Measurements from ENCODE around the gene MPI.
"Not testable (repeated sequence)": the region's sequence is repeated elsewhere in the genome, so short reads cannot be mapped to it uniquely, and the experiment has no call there.

MPI gene

GRCh38 chr15:74893627-74894026 is 3.8 kb downstream of the MPI start:
- no peak for DNase-seq

DNA sequence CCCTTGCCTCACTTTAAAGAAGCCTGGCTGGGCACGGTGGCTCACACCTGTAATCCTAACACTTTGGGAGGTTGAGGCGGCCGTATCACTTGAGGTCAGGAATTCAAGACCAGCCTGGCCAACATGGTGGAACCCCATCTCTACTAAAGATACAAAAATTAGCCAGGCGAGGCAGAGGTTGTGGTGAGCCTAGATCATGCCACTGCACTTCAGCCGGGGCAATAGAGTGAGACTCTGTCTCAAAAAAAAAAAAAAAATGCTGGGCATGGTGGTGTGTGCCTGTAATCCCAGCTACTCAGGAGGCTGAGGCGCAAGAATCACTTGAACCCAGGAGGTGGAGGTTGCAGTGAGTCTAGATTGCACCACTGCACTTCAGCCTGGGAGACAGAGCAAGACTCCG is 4.5 kb downstream of the MPI start:
- DNase-seq = not testable (repeated sequence)

GRCh38 chr15:74895830-74896229 is 6.0 kb downstream of the MPI start:
- DNase-seq = no peak

DNA sequence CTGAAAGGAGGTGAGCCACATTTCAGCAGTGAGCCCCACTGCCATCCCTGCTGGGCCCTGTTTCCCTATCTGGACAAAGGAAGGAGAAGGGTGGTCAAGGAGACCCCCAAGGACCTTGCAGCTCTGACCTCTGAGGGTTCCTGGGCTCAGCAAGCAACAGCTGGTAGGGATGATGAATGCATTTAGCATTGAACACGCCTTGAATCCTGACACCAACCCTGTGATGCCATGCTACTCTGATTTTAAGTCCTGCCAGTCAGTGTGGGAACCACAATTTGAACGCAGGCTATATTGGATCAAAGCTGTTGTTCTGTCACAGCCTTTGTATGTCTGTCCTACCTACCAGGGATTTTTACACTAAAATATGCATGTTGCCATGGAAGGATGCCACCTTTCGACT is 6.5 kb downstream of the MPI start:
- DNase-seq = no peak

GRCh38 chr15:74897300-74897701 is 7.5 kb downstream of the MPI start:
- no peak for DNase-seq

- no peak for DNase-seq
Observed at GRCh38 chr15:74901612-74902063, 11.8 kb downstream of the MPI start.

DNA sequence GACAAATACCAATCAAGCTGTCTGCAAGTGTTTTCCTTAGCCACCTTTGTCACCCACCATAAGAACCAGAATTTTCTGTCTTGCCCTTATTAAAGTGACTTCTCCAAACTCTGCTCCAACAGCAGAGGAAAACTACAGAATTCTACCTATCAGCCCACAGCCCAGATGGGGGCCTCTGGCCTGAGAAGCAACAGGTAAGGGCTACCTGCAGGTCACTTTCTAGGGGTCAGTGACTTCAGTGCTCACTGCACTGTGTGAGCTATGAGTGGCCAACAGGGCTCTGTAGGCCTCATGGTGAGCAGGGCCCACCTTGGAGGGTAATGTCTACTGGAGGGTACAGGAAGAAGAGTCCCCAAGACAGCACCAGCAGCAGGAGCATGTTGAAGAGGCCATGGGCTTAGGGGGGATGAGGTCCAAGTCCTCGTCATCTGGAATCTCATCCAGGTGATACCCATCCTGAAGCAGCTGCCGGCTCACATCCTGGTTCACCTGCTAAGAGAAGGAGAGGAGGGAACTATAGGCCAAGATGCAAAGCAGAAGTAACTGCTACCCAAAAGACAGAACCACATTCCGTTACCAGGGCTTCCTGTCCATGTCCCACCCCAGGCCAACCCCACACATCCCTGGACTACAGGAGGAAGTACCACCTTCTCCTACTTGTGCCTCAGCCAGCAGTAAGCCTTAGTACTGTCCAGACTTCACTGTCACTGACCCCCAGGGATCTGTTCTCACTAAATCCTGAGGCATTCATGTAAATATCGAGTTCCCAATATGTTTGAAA is 12.6 kb downstream of the MPI start:
- no peak for DNase-seq

GRCh38 chr15:74903676-74904075 is 13.8 kb downstream of the MPI start:
- DNase-seq = no peak

DNA sequence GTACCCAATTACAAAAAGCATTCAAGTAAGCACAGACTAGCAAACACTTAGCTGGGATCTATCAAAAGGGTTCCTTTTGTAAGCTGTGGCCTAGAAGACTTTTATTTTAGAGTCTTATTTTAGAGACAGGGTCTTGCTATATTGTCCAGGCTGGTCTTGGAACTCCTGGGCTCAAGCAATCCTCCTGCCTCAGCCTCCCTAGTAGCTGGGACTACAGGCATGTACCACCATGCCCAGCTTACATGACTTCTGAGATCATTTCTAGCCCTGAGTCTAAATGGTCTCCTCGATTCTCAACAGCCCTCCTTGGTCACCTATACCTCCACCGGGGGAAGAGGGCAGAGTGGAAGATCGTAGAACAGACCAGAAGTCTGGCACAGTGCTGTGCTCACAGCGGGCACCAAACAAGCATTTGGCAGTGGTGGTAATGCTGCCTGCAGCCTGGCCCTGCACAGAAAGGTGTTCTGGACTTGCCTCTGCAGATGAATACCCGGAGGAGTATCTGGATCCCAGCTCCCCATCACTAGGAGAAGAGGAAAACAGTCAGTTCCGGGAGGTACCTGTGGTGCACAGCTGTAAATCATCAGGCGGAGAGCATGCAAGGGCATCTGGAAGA is 14.5 kb downstream of the MPI start:
- no peak for DNase-seq

DNA sequence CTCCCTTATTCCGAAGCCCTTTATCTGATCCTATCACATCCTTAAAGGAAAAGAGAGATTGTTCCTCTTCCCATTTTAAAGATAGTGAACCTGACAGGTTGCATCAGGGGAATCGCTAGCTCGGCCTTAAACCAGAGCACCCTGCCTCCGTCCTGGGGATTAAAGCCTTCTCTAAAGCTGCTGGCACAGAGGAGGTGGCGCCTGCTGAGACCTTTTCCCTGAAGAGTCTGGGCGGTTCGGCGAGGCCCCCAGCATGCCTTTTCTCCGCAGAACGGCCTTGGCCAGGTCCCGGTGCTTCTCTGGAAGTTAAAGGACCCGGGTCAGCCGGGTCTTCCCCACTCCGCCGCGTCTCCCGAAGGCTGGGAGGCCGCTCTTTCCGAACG is 16.2 kb downstream of the MPI start:
- DNase-seq = no peak

- no peak for DNase-seq
Observed at GRCh38 chr15:74906450-74907162, 16.8 kb downstream of the MPI start, which contains the start of gene FAM219B. Gene FAM219B, minus strand, starts transcription at chr15:74906851. Its CDS starts 51 bp downstream, at chr15:74906800.

DNA sequence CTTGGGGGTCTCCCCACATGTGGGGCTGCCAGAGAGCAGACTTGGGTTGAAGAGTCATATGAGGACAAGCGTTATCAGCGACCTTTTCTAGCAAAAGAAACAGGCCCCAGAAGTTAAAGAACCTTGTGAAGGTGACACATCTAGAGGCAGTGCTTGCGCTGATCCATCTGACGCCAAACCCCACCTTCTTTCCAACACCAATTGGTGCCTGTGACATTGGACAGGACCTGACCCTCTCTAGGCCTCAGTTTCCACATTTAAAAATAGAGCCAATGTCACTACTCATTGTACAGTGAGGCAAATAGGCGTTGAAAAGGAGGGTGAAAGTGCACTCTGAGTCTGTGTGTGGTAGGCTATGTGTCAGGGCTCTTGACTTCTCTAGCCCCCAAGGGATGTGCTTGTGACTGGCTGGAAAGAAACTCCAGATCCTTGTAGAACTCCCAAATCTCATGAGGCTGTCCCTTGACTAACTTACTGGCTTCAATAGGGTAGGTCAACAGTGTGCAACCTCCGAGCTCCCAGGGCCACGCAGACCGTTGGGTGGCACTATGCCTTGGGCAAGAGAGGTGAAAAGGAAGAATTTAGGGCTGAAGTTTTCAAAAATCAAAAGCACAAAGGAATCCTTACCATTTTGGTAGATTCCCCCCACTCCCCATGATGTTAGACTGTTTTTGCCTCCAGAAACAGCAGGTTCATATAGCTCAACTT is 17.5 kb downstream of the MPI start:
- DNase-seq = no peak

DNA sequence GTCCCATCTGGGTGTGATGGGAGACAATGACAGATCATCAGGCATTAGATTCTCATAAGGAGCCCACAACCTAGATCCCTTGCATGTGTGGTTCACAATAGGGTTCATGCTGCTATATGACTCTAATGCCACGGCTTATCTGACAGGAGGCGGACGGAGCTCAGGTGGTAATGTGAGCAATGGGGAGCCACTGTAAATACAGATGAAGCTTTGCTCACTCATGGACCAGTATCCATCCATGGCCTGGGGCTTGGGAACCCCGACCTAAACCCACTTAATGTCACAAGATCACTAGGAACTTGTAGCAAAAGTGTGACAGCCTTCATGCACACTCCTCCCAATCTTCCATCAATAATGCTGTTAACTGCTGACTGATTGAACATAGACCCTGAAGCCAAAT is 18.8 kb downstream of the MPI start:
- DNase-seq = no peak

- no peak for DNase-seq
Observed at GRCh38 chr15:74913041-74913440, 23.2 kb downstream of the MPI start.

GRCh38 chr15:74913799-74914198 is 24.0 kb downstream of the MPI start:
- DNase-seq = not testable (repeated sequence)

DNA sequence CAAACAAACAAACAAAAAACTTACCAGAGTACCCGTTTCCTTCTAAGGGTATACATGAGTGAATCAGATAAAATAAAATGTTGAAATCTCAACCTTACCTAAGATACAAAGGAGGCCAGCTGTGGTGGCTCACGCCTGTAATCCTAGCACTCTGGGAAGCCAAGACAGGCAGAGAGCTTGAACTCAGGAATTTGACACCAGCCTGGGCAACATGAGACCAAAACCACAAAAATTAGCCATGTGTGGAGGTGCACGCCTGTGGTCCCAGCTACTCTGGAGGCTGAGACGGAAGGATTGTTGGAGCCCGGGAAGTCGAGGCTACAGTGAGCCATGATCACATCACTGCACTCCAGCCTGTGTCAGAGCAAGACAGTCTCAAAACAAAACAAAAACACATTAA is 27.8 kb downstream of the MPI start:
- no peak for DNase-seq

DNA sequence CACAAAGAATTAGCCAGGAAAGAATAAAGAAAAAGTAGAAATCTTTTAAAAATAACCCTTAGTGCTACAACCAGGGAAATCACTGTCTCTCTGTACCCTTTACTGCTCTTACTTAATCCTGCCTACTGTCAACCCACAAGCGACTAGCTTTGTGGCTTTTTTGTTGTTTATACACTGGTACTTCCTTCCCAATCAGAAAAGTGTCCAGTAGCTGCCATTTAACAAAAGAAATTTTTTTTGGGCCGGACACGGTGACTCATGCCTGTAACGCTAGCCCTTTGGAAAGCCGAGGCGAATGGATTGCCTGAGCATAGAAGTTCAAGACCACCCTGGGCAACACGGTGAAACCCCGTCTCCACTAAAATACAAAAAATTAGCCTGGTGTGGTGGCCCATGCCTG is 30.6 kb downstream of the MPI start:
- no peak for DNase-seq

GRCh38 chr15:74924525-74924924 is 34.7 kb downstream of the MPI start:
- DNase-seq = no peak

GRCh38 chr15:74928771-74929198 is 38.9 kb downstream of the MPI start:
- DNase-seq = no peak

- no peak for DNase-seq
Observed at GRCh38 chr15:74933573-74933972, 43.7 kb downstream of the MPI start.

DNA sequence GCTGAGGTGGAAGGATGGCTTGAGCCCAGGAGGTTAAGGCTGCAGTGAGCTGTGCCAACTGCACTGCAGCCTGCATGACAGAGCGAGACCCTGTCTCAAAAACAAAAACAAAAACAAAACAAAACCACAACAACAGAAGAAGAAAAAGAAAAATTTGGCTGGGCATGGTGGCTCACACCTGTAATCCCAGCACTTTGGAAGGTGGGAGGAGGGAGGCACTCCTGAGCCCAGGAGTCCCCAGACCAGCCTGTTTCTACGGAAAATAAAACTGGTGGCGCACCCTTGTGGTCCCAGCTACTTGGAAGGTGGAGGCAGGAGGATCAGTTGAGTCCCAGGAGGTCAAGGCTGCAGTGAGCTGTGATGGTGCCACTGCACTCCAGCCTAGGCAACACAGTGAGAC is 45.4 kb downstream of the MPI start:
- DNase-seq = not testable (repeated sequence)

DNA sequence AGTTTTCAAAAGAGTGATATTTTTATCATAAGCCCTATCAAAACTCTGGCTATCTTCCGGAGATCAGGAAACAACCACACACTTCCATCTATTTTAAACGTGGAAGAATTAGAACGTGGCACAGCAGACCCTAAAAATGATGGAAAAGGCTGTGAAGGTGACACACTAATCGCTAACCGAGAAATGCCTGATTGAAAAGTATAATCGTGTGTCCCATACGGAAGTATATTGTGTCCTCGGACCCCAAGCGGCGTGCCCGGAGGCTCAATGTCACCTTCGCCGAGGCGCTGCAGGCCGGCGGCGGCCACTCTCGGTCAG is 47.4 kb downstream of the MPI start:
- DNase-seq = no peak

- DNase-seq = peak; percentile 88
Observed at GRCh38 chr15:74937590-74938371, 47.9 kb downstream of the MPI start, which contains the start of gene COX5A. Gene COX5A, minus strand, starts transcription at chr15:74938073. Its CDS starts 59 bp downstream, at chr15:74938014.
